Measurements from ENCODE around the gene SNCAIP.

DNA sequence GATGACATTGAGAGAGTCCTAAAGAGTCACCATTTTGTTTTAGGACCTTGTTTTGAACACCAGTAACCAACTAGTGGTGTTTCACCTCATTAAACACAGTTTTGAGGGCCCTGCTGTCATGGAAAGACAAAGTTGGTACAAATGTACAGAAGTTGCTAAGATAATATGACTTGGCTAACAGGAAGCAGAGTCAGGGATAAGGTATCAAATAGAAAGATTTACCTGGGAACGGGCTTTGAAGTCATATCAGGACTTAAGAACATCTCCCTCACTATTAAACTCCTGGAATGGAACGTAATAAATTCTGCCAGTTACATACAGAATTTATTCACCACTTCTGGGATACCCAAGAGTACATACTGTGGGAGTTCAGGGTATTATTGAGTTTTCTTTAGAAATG is 115.6 kb downstream of the SNCAIP start:
- TF ChIP-seq PATZ1 (CRISPR knock-in tag; IDR thresholded peaks at IDR 0.05; ENCODE audit: borderline replicate concordance) (no peak), RARB (CRISPR knock-in tag; IDR thresholded peaks at IDR 0.05) (no peak), BACH2 (CRISPR knock-in tag; IDR thresholded peaks at IDR 0.05; ENCODE audit: borderline replicate concordance) (no peak), TOX (CRISPR knock-in tag; IDR thresholded peaks at IDR 0.05; ENCODE audit: borderline replicate concordance) (no peak), ZFP30 (CRISPR knock-in tag; IDR thresholded peaks at IDR 0.05) (no peak)

Measured in SK-N-SH treated with all-trans-retinoic acid at 6 μM for 48 hours (cell line).